OCI-LY1 (cell line): Measurements from ENCODE around the gene CDSN.

Experiments
- EZH2 ChIP-seq: fragments of 200-600 bp; sonication (generic), shearing (Covaris generic); IDR thresholded peaks from 2 replicates; pipeline ENCODE4 v1.8.0; 2017; ENCODE audit warnings: borderline replicate concordance, mixed run types, mild to moderate bottlenecking, antibody characterized with exemption, low read length, moderate library complexity, mixed read lengths
- TF ChIP-seq, protein P1 (sequence below): fragments of 200-600 bp; sonication (generic), shearing (Covaris generic); IDR thresholded peaks from 2 replicates; pipeline ENCODE4 v1.5.1; 2017; ENCODE audit warnings: mild to moderate bottlenecking, antibody characterized with exemption, low read length, moderate library complexity, mixed read lengths

DNA sequence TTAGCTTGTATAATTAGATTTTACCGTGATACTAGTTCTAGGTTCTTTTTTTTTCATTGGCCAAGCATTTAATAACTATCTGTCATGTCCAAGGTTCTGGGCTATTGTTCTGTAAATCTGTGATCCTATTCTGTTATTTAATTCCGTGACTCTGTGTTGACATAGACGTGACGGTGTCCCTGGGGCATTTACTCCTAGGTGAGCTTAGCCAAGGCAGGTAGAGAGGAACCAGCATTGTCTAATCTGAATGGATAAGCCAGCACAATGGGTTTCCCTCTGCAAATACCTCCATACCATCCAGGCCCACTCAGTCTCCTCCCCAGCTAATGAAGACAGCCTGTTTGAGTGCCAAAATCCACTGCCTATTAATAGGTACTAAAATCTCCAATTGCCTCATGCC lies 8.9 kb upstream of the CDSN start:
- TF ChIP-seq EZH2, result no peak
- TF ChIP-seq, protein P1, sequence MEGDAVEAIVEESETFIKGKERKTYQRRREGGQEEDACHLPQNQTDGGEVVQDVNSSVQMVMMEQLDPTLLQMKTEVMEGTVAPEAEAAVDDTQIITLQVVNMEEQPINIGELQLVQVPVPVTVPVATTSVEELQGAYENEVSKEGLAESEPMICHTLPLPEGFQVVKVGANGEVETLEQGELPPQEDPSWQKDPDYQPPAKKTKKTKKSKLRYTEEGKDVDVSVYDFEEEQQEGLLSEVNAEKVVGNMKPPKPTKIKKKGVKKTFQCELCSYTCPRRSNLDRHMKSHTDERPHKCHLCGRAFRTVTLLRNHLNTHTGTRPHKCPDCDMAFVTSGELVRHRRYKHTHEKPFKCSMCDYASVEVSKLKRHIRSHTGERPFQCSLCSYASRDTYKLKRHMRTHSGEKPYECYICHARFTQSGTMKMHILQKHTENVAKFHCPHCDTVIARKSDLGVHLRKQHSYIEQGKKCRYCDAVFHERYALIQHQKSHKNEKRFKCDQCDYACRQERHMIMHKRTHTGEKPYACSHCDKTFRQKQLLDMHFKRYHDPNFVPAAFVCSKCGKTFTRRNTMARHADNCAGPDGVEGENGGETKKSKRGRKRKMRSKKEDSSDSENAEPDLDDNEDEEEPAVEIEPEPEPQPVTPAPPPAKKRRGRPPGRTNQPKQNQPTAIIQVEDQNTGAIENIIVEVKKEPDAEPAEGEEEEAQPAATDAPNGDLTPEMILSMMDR, result no peak
